ENCODE results near the gene CARMIL1.

GRCh38 chr6:25640446-25640845, 361.3 kb downstream of the CARMIL1 start:
- TF ChIP-seq CTCF (IDR thresholded peaks at IDR 0.05 in 8 of 11, conservative IDR thresholded peaks at IDR 0.05 in 3 of 11): no peak
- no peak for TF ChIP-seq POLR2AphosphoS5 (IDR thresholded peaks at IDR 0.05)

Data from spleen (tissue), 7 donors.